Liver (tissue), 9 donors: ENCODE results near the gene RABL6. TPM values are rescaled to one million over a fixed set of nuclear protein-coding genes. Genes with fewer than 3 reads are reported as not detected.
"Not testable (repeated sequence)": the region's sequence is repeated elsewhere in the genome, so short reads cannot be mapped to it uniquely, and the experiment has no call there.

Source experiments
- DNase-seq: peaks from one replicate; pipeline ENCODE4 v3.0.0-alpha.2; 2017; ENCODE audit warnings: low spot score
- H3K27ac ChIP-seq, 2 donors: one replicate each; pipeline ENCODE4 v1.7.0; 2013; ENCODE audit warnings: inconsistent platforms in 2 of 2, low read length in 2 of 2, control low read depth in 1 of 2, low read depth in 1 of 2, mild to moderate bottlenecking in 1 of 2
- H3K27me3 ChIP-seq, 4 donors: one replicate each; pipeline versions ENCODE4 v1.6.1 to v1.7.0; 2013; ENCODE audit warnings: low read length in 3 of 4, inconsistent platforms in 1 of 4, mild to moderate bottlenecking in 1 of 4, moderate library complexity in 1 of 4; ENCODE audit not compliant: control insufficient read depth in 4 of 4, insufficient read depth in 4 of 4
- H3K36me3 ChIP-seq, 4 donors: one replicate each; pipeline versions ENCODE4 v1.6.1 to v1.7.0; 2013; ENCODE audit warnings: low read length in 3 of 4, mild to moderate bottlenecking in 3 of 4, low read depth in 1 of 4, moderate library complexity in 1 of 4; ENCODE audit not compliant: control insufficient read depth in 4 of 4, insufficient read depth in 3 of 4
- H3K4me1 ChIP-seq, 4 donors: one replicate each; pipeline versions ENCODE4 v1.6.1 to v1.7.0; 2013; ENCODE audit warnings: low read length in 3 of 4, mild to moderate bottlenecking in 3 of 4, moderate library complexity in 1 of 4; ENCODE audit not compliant: control insufficient read depth in 4 of 4, insufficient read depth in 4 of 4
- H3K4me3 ChIP-seq, 3 donors: one replicate each; pipeline versions ENCODE4 v1.6.1 to v1.7.0; 2013; ENCODE audit warnings: low read length in 3 of 3, control low read depth in 1 of 3, low read depth in 1 of 3, mild to moderate bottlenecking in 1 of 3
- H3K9ac ChIP-seq, 2 donors: one replicate each; pipeline ENCODE4 v1.7.0; 2013; ENCODE audit warnings: low read length in 2 of 2, mild to moderate bottlenecking in 2 of 2, moderate library complexity in 2 of 2, control low read depth in 1 of 2, low read depth in 1 of 2
- H3K9me3 ChIP-seq, 4 donors: one replicate each; pipeline versions ENCODE4 v1.6.1 to v1.7.0; 2013; ENCODE audit warnings: low read length in 3 of 4; ENCODE audit not compliant: control insufficient read depth in 4 of 4
- CTCF ChIP-seq: fragments of 150-350 bp; IDR thresholded peaks from 2 replicates; pipeline ENCODE4 v1.5.1; 2017; ENCODE audit warnings: improper control_type of control experiment, low read depth, low read length; ENCODE audit not compliant: missing input control
- EGR1 ChIP-seq, 2 donors: IDR thresholded peaks; 2 replicates each; pipeline ENCODE4 v1.6.1; 2016 to 2018; ENCODE audit warnings: antibody characterized with exemption in 2 of 2, low read depth in 2 of 2
- FOXA1 ChIP-seq: IDR thresholded peaks from 2 replicates; pipeline ENCODE4 v1.6.1; 2016; ENCODE audit warnings: antibody characterized with exemption
- HNF4A ChIP-seq, 2 donors: conservative IDR thresholded peaks; 2 replicates each; pipeline ENCODE4 v1.6.1; 2016; ENCODE audit warnings: antibody characterized with exemption in 2 of 2, mild to moderate bottlenecking in 2 of 2
- HNF4G ChIP-seq: IDR thresholded peaks from 2 replicates; pipeline ENCODE4 v1.6.1; 2016; ENCODE audit warnings: antibody characterized with exemption
- JUND ChIP-seq, 2 donors: IDR thresholded peaks; 2 replicates each; pipeline ENCODE4 v1.6.1; 2016; ENCODE audit warnings: antibody characterized with exemption in 2 of 2
- NR2F2 ChIP-seq: IDR thresholded peaks from 2 replicates; pipeline ENCODE4 v1.6.1; 2016; ENCODE audit warnings: antibody characterized with exemption
- REST ChIP-seq: IDR thresholded peaks from 2 replicates; pipeline ENCODE4 v1.6.1; 2016; ENCODE audit warnings: antibody characterized with exemption, mild to moderate bottlenecking
- SP1 ChIP-seq: IDR thresholded peaks from 2 replicates; pipeline ENCODE4 v1.6.1; 2018; ENCODE audit warnings: antibody characterized with exemption, mild to moderate bottlenecking
- TAF1 ChIP-seq: conservative IDR thresholded peaks from 2 replicates; pipeline ENCODE4 v1.6.1; 2016; ENCODE audit warnings: antibody characterized with exemption, mild to moderate bottlenecking
- WGBS: extraction: QIAGEN DNeasy Blood & Tissue Kit; methylation state at CpG from one replicate; pipeline ENCODE4 v1.1.7; 2013; 5-methylcytosine and 5-hydroxymethylcytosine counted together
- polyA plus RNA-seq, 2 donors: library from polyadenylated mRNA; stranded (reverse) in 1 of 2; unstranded in 1 of 2; fragments of 200-250 nt in 1 of 2; fragments of >200 nt in 1 of 2; fragmentation: Nextera tagmentation in 1 of 2; extraction: Ambion mirVana in 1 of 2; gene quantifications; one replicate each; pipeline versions ENCODE4 v1.2.1 to v1.2.3, GENCODE V29; 2013 to 2015
- total RNA-seq, 2 donors: library from RNA; depleted of rRNA; stranded (reverse); fragments of >200 nt; gene quantifications; one replicate each; pipeline ENCODE4 v1.2.3, GENCODE V29; 2014
- donor health status: healthy.
- donor health status: healthy.
- donor health status: healthy.
- donor health status: healthy.
- donor health status: healthy.

Gene RABL6
- total and polyA plus RNA-seq, 4 donors, result 3.6 to 32.6 (median 10.7) TPM

GRCh38 chr9:136831720-136832104 is 24.0 kb downstream of the RABL6 start (continued):
- no peak for TF ChIP-seq REST
- TF ChIP-seq HNF4A (conservative IDR thresholded peaks at IDR 0.05), result no peak
- no peak for TF ChIP-seq FOXA1
- TF ChIP-seq SP1, result no peak
- no peak for TF ChIP-seq JUND (IDR thresholded peaks at IDR 0.05)
- TF ChIP-seq HNF4G, result no peak
- no peak for TF ChIP-seq EGR1 (IDR thresholded peaks at IDR 0.05; ENCODE audit: low read depth in 2 of 2)
- TF ChIP-seq TAF1, result no peak

GRCh38 chr9:136832581-136832980 is 24.8 kb downstream of the RABL6 start:
- no peak for TF ChIP-seq CTCF
- TF ChIP-seq TAF1, result no peak
- no peak for TF ChIP-seq NR2F2
- TF ChIP-seq JUND (IDR thresholded peaks at IDR 0.05), result no peak
- no peaks in the 10 kb centered on the region for H3K9me3 ChIP-seq
- H3K27ac ChIP-seq, result no peak overlapping the region
- no peak overlapping the region for H3K9ac ChIP-seq
- WGBS, result 93% methylated on average over 9 of the region's 9 CpGs
- H3K4me3 ChIP-seq, result no peak overlapping the region
- H3K36me3 ChIP-seq, result peaks cover 12 to 42% (median 20%) of the 10 kb centered on the region in 4 donors
- H3K4me1 ChIP-seq, result no peaks in the 10 kb centered on the region
- no peaks in the 10 kb centered on the region for H3K27me3 ChIP-seq
- no peak for DNase-seq

GRCh38 chr9:136833381-136834048 is 25.8 kb downstream of the RABL6 start:
- not testable (repeated sequence) for H3K27ac ChIP-seq, H3K9me3 ChIP-seq, H3K27me3 ChIP-seq, H3K4me3 ChIP-seq, H3K4me1 ChIP-seq, DNase-seq, H3K9ac ChIP-seq
- peaks cover 12 to 39% (median 20%) of the 10 kb centered on the region in 4 donors for H3K36me3 ChIP-seq
- WGBS, result 92% methylated on average over 16 of the region's 16 CpGs
